Measurements from ENCODE around the gene LSAMP. TPM values are rescaled to one million over a fixed set of nuclear protein-coding genes. Genes with fewer than 3 reads are reported as not detected.

Gene LSAMP
- total and polyA plus RNA-seq, 2 of the 8 experiments (the other 6 are each of a cell fraction or from before 2014, with no cell fraction given): 1.8 to 5.7 TPM

DNA sequence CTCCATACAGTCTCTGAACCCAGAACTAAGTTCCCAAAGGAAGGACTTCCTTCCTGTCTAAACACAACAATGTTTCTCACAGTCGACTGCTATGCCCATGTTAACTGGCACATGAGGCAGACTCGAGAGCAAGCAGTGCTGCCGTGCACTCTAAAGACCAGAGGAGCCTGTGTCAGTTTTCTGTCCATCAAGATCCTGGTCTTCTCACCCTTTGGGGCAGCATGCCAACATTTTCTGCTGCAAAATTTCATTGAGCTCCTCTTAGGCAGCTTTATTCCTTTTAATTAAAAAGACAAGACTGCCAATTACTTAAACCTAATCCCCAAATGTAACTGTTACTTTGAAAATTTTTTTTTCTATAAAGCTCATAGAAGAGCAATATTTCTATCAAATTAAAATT lies 616.9 kb downstream of the LSAMP start:
- CTCF ChIA-PET (ENCODE audit: partially characterized antibody): interaction anchor here (1.0 to 2.2 kb wide), 3 partner anchors 8 to 11 kb away, joined by 3 to 9 read pairs (median 6); no protein-coding TSS in a partner anchor
- H3K23ac ChIP-seq (ENCODE audit: insufficient read length): no peak overlapping the region
- no peak overlapping the region for H3K4ac ChIP-seq (replicated peaks; ENCODE audit: insufficient read length, low read depth, low read length)
- no peaks in the 10 kb centered on the region for H3K79me1 ChIP-seq (ENCODE audit: low read depth, low read length)
- no peaks in the 10 kb centered on the region for H4K20me1 ChIP-seq (replicated peaks in 1 of 2; ENCODE audit: control insufficient read depth in 1 of 2, insufficient read depth in 2 of 2, low read length in 2 of 2)
- no peaks in the 10 kb centered on the region for H3K36me3 ChIP-seq (ENCODE audit: control insufficient read depth in 2 of 4, insufficient read depth in 4 of 4, low read length in 3 of 4)
- H4K91ac ChIP-seq (replicated peaks; ENCODE audit: insufficient read length, low read length): no peak overlapping the region
- H4K8ac ChIP-seq (ENCODE audit: extremely low read depth, insufficient read depth, low read length): no peak overlapping the region
- no peaks in the 10 kb centered on the region for H3K79me2 ChIP-seq (ENCODE audit: control insufficient read depth in 1 of 2, insufficient read depth in 2 of 2, low read length in 2 of 2)
- no peak overlapping the region for H3K9ac ChIP-seq (replicated peaks in 1 of 4; ENCODE audit: extremely low read depth in 1 of 4, low read depth in 3 of 4, low read length in 3 of 4)
- peaks cover 0 to 6% (median 3%) of the 10 kb centered on the region in 4 experiments; a peak in 3 of 7 replicates for H3K4me1 ChIP-seq (replicated peaks in 1 of 4; ENCODE audit: control insufficient read depth in 3 of 4, insufficient read depth in 4 of 4, low read length in 3 of 4)
- H3K9me3 ChIP-seq (ENCODE audit: insufficient read depth in 2 of 2, low read depth in 1 of 2, low read length in 1 of 2): no peaks in the 10 kb centered on the region
- DNase-seq (ENCODE audit: low read depth in 1 of 2, low spot score in 2 of 2): no peak
- no peak overlapping the region for H2BK12ac ChIP-seq (ENCODE audit: low read depth, low read length)
- FAIRE-seq: no peak
- H3K14ac ChIP-seq (ENCODE audit: insufficient read length): no peak overlapping the region
- H2AK5ac ChIP-seq (ENCODE audit: low read depth, low read length): no peak overlapping the region
- no peak overlapping the region for H3K4me3 ChIP-seq (ENCODE audit: extremely low read depth in 1 of 4, insufficient read depth in 2 of 4, low read depth in 3 of 4, low read length in 4 of 4)
- H2BK15ac ChIP-seq (ENCODE audit: low read length): no peak overlapping the region
- no peaks in the 10 kb centered on the region for H3K27me3 ChIP-seq (replicated peaks in 1 of 4; ENCODE audit: control insufficient read depth in 3 of 4, extremely low read depth in 1 of 4, insufficient read depth in 3 of 4, low read length in 3 of 4)
- H4K5ac ChIP-seq (ENCODE audit: insufficient read length, low read depth, low read length): no peak overlapping the region
- H2BK120ac ChIP-seq (replicated peaks; ENCODE audit: low read depth, low read length): no peak overlapping the region
- no peak overlapping the region for H3K18ac ChIP-seq (ENCODE audit: extremely low read depth, low read length)
- H3K27ac ChIP-seq (ENCODE audit: low read depth, low read length): no peak overlapping the region
- POLR2A ChIA-PET (ENCODE audit: partially characterized antibody): no interaction called here
- no peak overlapping the region for H3K56ac ChIP-seq (replicated peaks; ENCODE audit: insufficient read length, low read depth, low read length)
- H3K23me2 ChIP-seq (ENCODE audit: low read depth, low read length): no peaks in the 10 kb centered on the region
- H2AFZ ChIP-seq (ENCODE audit: low read length): no peak overlapping the region
- H2BK20ac ChIP-seq (ENCODE audit: low read length): no peak overlapping the region
- WGBS, 2 experiments (ENCODE audit: extremely low coverage in 1 of 2, insufficient coverage in 1 of 2, insufficient read length in 1 of 2, insufficient replicate concordance in 2 of 2, low coverage in 1 of 2, low lambda C conversion rate in 2 of 2, missing lambda C conversion rate in 1 of 2): 93% methylated on average over 3 of the region's 3 CpGs; no CpG with 5 or more reads in 1 of the 2 experiments
- H3K4me2 ChIP-seq (ENCODE audit: insufficient read depth in 1 of 2, low read depth in 2 of 2, low read length in 2 of 2): no peak overlapping the region
- H2BK5ac ChIP-seq (ENCODE audit: low read depth, low read length): no peak overlapping the region
- no peak for TF ChIP-seq CHD1 (IDR thresholded peaks at IDR 0.05; ENCODE audit: low read depth, low read length)
- no peak for TF ChIP-seq PHF8 (conservative IDR thresholded peaks at IDR 0.05; ENCODE audit: low read depth, low read length)

Data from H1 (cell line).